GM12873 (cell line): Measurements from ENCODE around the gene OR51I1.

Source experiments
- TF ChIP-seq, protein P1 (sequence below): IDR thresholded peaks from 2 replicates; pipeline ENCODE4 v1.5.1; 2012; ENCODE audit warnings: low read depth, mild to moderate bottlenecking, moderate library complexity, low read length, control low read depth; ENCODE audit not compliant: insufficient read depth; ENCODE audit errors: missing control alignments

OR51I1 gene

DNA sequence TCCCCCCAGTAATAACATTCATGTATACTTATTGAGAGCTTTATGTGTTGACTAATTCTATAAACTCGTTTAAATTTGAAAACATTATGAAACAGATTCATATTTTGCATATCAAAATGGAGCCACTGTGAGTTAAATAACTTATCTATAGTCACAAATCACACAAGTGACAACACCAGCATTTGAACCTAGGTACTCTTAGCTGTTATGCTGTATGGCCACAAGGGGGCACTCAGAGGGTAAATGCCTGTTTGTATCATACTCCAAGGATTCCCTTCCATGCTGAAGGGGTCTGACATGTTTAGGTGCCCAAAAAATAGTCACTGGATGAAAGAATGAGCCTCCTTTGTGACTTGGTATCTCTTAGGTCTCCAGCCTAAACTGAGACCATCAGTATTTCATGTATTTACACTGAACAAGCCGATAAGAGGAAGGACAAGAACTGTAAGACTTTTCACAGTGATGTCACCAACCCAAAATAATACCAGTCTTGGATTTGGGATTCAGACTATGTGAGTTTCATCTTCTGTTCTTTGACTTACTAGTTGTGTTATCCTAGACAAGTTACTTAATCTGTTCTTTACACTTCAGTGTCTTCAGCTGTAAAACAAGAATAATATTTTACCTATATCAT, 35.0 kb upstream of the OR51I1 start:
- TF ChIP-seq, protein P1, sequence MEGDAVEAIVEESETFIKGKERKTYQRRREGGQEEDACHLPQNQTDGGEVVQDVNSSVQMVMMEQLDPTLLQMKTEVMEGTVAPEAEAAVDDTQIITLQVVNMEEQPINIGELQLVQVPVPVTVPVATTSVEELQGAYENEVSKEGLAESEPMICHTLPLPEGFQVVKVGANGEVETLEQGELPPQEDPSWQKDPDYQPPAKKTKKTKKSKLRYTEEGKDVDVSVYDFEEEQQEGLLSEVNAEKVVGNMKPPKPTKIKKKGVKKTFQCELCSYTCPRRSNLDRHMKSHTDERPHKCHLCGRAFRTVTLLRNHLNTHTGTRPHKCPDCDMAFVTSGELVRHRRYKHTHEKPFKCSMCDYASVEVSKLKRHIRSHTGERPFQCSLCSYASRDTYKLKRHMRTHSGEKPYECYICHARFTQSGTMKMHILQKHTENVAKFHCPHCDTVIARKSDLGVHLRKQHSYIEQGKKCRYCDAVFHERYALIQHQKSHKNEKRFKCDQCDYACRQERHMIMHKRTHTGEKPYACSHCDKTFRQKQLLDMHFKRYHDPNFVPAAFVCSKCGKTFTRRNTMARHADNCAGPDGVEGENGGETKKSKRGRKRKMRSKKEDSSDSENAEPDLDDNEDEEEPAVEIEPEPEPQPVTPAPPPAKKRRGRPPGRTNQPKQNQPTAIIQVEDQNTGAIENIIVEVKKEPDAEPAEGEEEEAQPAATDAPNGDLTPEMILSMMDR = peak; percentile 83

DNA sequence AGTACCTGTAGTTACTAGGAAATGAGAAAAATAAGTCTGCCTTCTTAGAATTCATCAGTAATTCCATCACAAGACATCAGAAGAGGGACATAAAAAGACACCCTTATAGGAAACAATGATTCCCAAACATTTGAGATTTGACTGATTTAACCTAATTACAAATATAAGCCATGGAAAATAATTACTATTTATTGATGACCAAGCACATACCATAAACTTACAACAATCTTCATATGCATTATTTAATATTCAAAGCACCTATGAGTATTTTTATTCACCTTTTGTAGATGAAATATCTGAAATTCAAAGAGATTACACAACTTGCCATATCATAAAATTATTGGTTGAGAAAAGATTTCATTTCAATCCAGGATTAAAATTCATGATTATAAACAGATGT, 32.6 kb upstream of the OR51I1 start:
- TF ChIP-seq, protein P1 = no peak

DNA sequence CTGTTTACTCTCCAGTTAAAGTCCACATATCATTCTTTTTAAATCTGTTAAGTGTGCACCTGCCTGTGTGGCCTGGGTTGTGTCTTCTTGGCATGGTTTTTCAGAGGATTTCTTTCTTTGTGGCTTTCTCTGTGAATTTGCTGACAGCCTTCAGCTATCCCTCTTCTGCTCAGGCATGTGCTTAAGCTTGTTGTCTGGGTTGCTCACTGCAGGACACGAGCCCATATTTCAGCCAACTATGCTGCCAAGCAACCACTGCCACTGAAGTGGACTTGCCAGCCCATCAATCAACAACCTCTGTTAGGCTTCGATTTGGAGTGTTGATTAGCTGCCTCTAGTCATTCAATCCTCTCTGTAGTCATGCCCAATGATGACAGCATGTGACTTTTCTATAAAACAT, 26.2 kb upstream of the OR51I1 start:
- TF ChIP-seq, protein P1 = no peak

DNA sequence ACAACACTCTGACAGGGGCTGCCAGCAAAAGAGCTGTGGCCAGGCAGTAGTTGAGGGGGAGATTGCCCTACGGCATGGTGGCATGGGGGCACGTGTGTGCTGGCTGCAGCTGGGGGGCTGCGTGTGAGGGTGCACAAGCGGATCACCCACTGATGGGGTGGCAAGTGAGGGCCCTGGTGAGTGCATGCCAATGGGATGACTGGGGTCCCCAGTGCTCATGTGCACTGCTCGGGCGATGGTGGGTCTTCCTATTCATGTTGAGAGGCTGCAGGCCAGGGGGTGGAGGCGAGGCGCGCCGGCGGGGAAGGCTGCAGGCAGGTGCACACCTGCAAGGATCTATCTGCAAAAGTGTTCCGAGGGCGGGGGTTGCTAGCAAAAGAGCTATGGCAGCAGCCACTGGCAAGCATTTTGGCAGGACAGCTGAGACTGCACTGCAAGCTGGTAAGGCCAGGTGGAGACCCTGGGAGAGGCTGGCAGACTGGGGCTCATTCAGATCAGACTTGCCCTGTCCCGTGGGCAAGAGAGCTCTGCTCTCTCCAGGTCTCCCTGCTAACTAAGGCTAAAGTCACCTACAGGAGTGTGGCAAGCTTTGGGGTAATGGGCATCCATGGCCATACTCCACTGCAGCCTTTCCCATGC, 19.8 kb upstream of the OR51I1 start:
- TF ChIP-seq, protein P1 = no peak

DNA sequence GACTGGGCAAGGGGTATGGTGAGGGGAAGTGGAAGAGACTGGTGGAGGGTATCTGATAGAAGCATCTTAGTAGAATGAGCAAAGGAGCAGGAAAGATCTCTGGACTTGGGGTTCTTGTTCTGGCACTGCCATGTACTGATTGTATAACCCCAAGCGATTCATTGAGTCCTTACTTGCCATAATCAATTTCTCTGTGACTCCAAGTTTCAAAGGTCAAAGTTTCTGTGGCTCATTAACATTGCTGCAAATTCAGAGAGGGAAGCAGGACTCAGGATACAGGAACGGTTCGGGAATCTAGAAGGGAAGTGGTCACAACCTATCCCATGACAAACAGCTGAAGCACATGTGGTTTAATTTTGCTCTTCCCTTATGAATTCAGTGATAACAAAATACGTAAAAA, 8.1 kb upstream of the OR51I1 start:
- TF ChIP-seq, protein P1 = no peak

DNA sequence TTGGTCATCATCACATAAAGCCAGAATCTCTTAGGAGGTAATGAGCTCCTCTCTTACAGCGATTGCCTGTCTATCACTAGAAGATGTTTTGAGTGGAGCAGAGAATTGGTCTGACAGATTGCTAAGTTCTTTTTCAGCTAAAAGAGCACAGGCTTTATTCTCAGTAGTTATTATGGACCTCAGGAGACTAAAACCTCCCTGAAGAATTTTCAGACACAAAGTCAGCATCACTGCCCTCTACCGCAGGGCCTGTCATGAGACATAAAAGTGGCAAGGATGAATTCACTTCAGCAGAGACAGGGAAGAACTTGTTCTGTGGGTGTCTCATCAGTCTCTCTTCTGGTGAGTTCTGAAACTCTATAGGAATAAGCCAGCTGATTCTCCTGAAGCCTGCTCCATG, 7.7 kb upstream of the OR51I1 start, which contains the start of gene OR51I2:
TSS of gene OR51I2 (plus strand) at position 301 of the 400 bp plus-strand sequence. CDS start 4,166 bp downstream, outside the sequence.
- TF ChIP-seq, protein P1 = no peak

DNA sequence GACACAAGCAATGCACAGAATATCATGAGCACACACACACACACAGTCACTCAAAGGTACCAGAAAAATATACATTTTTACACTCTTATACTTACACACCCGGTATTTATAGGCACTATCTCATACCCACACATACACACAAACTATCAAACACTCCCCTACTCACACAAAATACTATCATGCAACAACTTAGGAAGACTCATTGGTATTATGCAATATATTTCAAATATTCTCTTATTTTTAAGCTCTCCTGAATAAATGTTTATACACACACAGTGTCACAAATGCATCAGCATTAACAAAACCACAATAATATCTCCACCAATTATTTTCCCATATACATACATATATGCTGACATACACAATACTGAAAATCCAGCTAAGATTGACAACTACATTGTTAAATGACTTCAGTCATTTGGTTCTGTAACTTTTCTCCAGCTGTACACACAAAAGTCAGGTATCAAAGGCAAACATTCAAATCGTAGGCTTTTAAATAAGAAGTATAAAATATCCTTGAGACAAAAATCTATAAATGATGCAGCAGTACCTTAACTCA, 2.6 kb upstream of the OR51I1 start:
- TF ChIP-seq, protein P1 = no peak
